Smooth muscle cell (in vitro differentiated cells): ENCODE data around the gene SYPL1. TPM values are rescaled to one million over a fixed set of nuclear protein-coding genes. Genes with fewer than 3 reads are reported as not detected.

Source experiments
- DNase-seq: peaks from one replicate; lab custom pipeline; 2025; ENCODE audit not compliant: unreplicated experiment; lab: John Stamatoyannopoulos, UW
- H2AFZ ChIP-seq: fragments of 200-600 bp; sonication (generic); 2 replicates; pipeline ENCODE4 v1.6.0; 2016; ENCODE audit warnings: antibody characterized with exemption, low read depth, mild to moderate bottlenecking
- H3F3A ChIP-seq: fragments of 200-600 bp; sonication (generic); 2 replicates; pipeline ENCODE4 v1.6.0; 2017; ENCODE audit warnings: antibody characterized with exemption, low read depth
- H3K27ac ChIP-seq: fragments of 200-600 bp; sonication (generic); 2 replicates; pipeline ENCODE4 v1.5.1; 2016; ENCODE audit warnings: low read depth, mild to moderate bottlenecking
- H3K27me3 ChIP-seq: fragments of 200-600 bp; sonication (generic); 2 replicates; pipeline ENCODE4 v1.6.1; 2016; ENCODE audit warnings: low read depth, mild to moderate bottlenecking
- H3K36me3 ChIP-seq: fragments of 200-600 bp; sonication (generic); 2 replicates; pipeline ENCODE4 v1.5.1; 2016; ENCODE audit warnings: low read depth
- H3K4me1 ChIP-seq: fragments of 200-600 bp; sonication (generic); 2 replicates; pipeline ENCODE4 v1.5.1; 2016; ENCODE audit warnings: low read depth
- H3K4me2 ChIP-seq: fragments of 200-600 bp; sonication (generic); 2 replicates; pipeline ENCODE4 v1.6.0; 2016; ENCODE audit warnings: mild to moderate bottlenecking
- H3K4me3 ChIP-seq: fragments of 200-600 bp; sonication (generic); 2 replicates; pipeline ENCODE4 v1.5.1; 2016; ENCODE audit warnings: mild to moderate bottlenecking
- H3K79me2 ChIP-seq: fragments of 200-600 bp; sonication (generic); 2 replicates; pipeline ENCODE4 v1.6.0; 2016; ENCODE audit warnings: low read depth, mild to moderate bottlenecking
- H3K9ac ChIP-seq: fragments of 200-600 bp; sonication (generic); 2 replicates; pipeline ENCODE4 v1.6.0; 2016; ENCODE audit warnings: low read depth
- H3K9me3 ChIP-seq: fragments of 200-600 bp; sonication (generic); replicated peaks from 2 replicates; pipeline ENCODE4 v1.5.1; 2016; ENCODE audit warnings: low read depth
- H4K20me1 ChIP-seq: fragments of 200-600 bp; sonication (generic); 2 replicates; pipeline ENCODE4 v1.6.0; 2016; ENCODE audit warnings: low read depth
- CTCF ChIP-seq: fragments of 200-600 bp; sonication (generic); IDR thresholded peaks from 2 replicates; pipeline ENCODE4 v1.5.1; 2017; ENCODE audit warnings: borderline replicate concordance, mild to moderate bottlenecking, antibody characterized with exemption; ENCODE audit not compliant: insufficient read depth, poor library complexity, severe bottlenecking
- WGBS: methylation state at CpG from one replicate; pipeline ENCODE4 v1.1.7; 2016; ENCODE audit warnings: low lambda C conversion rate; 5-methylcytosine and 5-hydroxymethylcytosine counted together
- polyA plus RNA-seq: library from polyadenylated mRNA; unstranded; fragments of >200 nt; fragmentation: Nextera tagmentation; extraction: Ambion mirVana; gene quantifications from 2 replicates; pipeline ENCODE4 v1.2.1, GENCODE V29; 2016
- total RNA-seq: library from RNA; depleted of rRNA; stranded (reverse); fragments of >200 nt; gene quantifications from 2 replicates; pipeline ENCODE4 v1.2.3, GENCODE V29; 2014

Gene SYPL1
- total and polyA plus RNA-seq, 2 experiments from 2014 or later, result 75.2 to 107 TPM

DNA sequence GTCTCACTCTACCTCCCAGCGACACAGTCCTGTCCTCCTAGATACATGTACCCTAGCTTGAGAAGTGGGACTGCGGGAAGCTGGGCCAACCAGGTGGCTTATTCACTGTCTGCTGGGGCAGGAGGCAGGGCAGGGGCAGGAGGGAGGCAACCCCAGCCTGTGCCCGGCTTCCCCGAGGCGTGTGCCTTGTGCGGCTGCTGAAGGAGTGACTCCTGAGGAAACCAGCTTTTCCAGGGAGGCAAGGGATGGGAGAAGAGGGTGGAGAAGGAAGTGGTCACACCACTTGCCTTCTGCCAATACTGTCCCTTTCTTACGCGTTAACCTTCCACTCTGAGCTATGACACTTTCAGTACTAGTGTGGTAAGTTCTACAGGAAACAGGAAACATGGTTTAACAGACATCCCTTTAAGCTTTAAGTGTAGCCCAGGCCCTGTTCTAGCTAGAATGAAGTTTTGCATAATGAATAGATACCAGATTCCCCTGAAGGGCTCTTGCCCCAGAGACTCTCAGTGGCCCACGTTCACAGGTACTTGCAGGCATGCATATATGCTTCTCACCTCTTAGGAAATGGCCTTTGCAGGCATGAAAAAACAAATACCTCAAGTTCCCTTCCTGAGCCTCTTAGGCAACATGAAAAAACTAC lies 40.6 kb downstream of the SYPL1 start:
- H4K20me1 ChIP-seq, result no peaks in the 10 kb centered on the region
- no peak overlapping the region for H2AFZ ChIP-seq

GRCh38 chr7:106070567-106071254 lies 41.4 kb downstream of the SYPL1 start:
- H2AFZ ChIP-seq, result no peak overlapping the region

More for the DNA sequence above, 40.6 kb downstream of the SYPL1 start:
- no peak for TF ChIP-seq CTCF
- DNase-seq, result no peak
- Histone ChIP-seq H3F3A (no peaks in the 10 kb centered on the region), H3K9ac (no peak overlapping the region), H3K27ac (no peak overlapping the region), H3K27me3 (no peaks in the 10 kb centered on the region), H3K36me3 (no peaks in the 10 kb centered on the region), H3K4me3 (no peak overlapping the region), H3K4me1 (peaks cover 4% of the 10 kb centered on the region), H3K4me2 (peak overlapping the region; percentile 19), H3K79me2 (no peaks in the 10 kb centered on the region), H3K9me3 (no peaks in the 10 kb centered on the region)
- WGBS, result 68% methylated on average over 9 of the region's 9 CpGs

DNA sequence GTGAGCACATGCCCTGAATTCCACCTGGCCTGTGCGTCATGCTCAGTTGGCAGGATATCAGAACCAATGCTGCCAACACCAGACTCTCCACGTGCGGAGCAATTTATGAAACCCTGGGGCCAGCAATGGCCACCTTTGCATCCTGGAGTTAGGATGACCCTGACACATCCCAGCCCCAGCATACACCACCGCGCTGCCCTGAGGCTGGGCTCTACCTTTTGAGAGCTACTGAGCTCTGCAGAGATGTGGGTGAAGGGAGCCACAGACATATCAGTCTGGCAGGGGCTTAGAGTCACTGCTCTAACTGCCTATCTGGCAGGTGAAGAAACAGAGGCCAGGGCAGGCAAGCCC lies 41.9 kb downstream of the SYPL1 start:
- no peak for TF ChIP-seq CTCF
- no peaks in the 10 kb centered on the region for H4K20me1 ChIP-seq
- H3K4me1 ChIP-seq, result peaks cover 12% of the 10 kb centered on the region
- 100% methylated on average over 5 of the region's 5 CpGs for WGBS
- H3K9me3 ChIP-seq, result no peaks in the 10 kb centered on the region
- no peaks in the 10 kb centered on the region for H3K79me2 ChIP-seq
- no peaks in the 10 kb centered on the region for H3K36me3 ChIP-seq
- H3F3A ChIP-seq, result no peaks in the 10 kb centered on the region
- no peak overlapping the region for H3K27ac ChIP-seq
- H2AFZ ChIP-seq, result no peak overlapping the region
- no peak overlapping the region for H3K9ac ChIP-seq
- H3K4me3 ChIP-seq, result no peak overlapping the region
- no peak overlapping the region for H3K4me2 ChIP-seq
- no peaks in the 10 kb centered on the region for H3K27me3 ChIP-seq
- no peak for DNase-seq

More at GRCh38 chr7:106070567-106071254, 41.4 kb downstream of the SYPL1 start:
- H3K27me3 ChIP-seq, result no peaks in the 10 kb centered on the region
- no peak overlapping the region for H3K4me3 ChIP-seq
- no peak overlapping the region for H3K27ac ChIP-seq
- DNase-seq, result no peak
- no peak overlapping the region for H3K9ac ChIP-seq
- H3K79me2 ChIP-seq, result no peaks in the 10 kb centered on the region
- peaks cover 7% of the 10 kb centered on the region for H3K4me1 ChIP-seq
- 96% methylated on average over 8 of the region's 8 CpGs for WGBS
- H3K9me3 ChIP-seq, result no peaks in the 10 kb centered on the region
- H3F3A ChIP-seq, result no peaks in the 10 kb centered on the region
- H3K36me3 ChIP-seq, result no peaks in the 10 kb centered on the region
- no peak for TF ChIP-seq CTCF
- no peak overlapping the region for H3K4me2 ChIP-seq
- no peaks in the 10 kb centered on the region for H4K20me1 ChIP-seq
